B cell (primary cell): ENCODE results near the gene RAD51B.

Experiments used
- CTCF ChIP-seq: fragments of 200-600 bp; IDR thresholded peaks from one replicate; pipeline ENCODE4 v1.8.0; 2022; ENCODE audit warnings: antibody characterized with exemption, mild to moderate bottlenecking
- EZH2 ChIP-seq: IDR thresholded peaks from 2 replicates; pipeline ENCODE4 v1.6.1; 2012; ENCODE audit warnings: borderline replicate concordance, low read depth, mild to moderate bottlenecking, moderate library complexity, low read length; ENCODE audit not compliant: insufficient read depth, poor library complexity, severe bottlenecking

- no peak for TF ChIP-seq CTCF
- TF ChIP-seq EZH2, result no peak
Observed at GRCh38 chr14:68504861-68505260, 685.3 kb downstream of the RAD51B start.
